Body of pancreas (tissue), 4 donors: ENCODE results near the gene HNRNPUL2.

Source experiments
- CTCF ChIP-seq, 7 experiments: fragments of 450-650 bp in 4 of 7; fragments of 200-600 bp in 3 of 7; sonication (generic) in 3 of 7; IDR thresholded peaks; one replicate each; pipeline ENCODE4 v1.5.1; 2016 to 2019; ENCODE audit warnings: antibody characterized with exemption in 7 of 7
- POLR2A ChIP-seq, 3 donors: fragments of 450-650 bp; IDR thresholded peaks; one replicate each; pipeline ENCODE4 v1.6.1; 2016; ENCODE audit warnings: antibody characterized with exemption in 3 of 3, mild to moderate bottlenecking in 2 of 3

- TF ChIP-seq CTCF (IDR thresholded peaks at IDR 0.05) (no peak), POLR2A (IDR thresholded peaks at IDR 0.05) (no peak)
These were observed 50.1 kb downstream of the HNRNPUL2 start for GRCh38 chr11:62677156-62677555.
